ENCODE data around the gene DYNLRB1. TPM values are rescaled to one million over a fixed set of nuclear protein-coding genes. Genes with fewer than 3 reads are reported as not detected.

The DYNLRB1 gene
- total RNA-seq, 1 experiment from 2014 or later, result 177 TPM

DNA sequence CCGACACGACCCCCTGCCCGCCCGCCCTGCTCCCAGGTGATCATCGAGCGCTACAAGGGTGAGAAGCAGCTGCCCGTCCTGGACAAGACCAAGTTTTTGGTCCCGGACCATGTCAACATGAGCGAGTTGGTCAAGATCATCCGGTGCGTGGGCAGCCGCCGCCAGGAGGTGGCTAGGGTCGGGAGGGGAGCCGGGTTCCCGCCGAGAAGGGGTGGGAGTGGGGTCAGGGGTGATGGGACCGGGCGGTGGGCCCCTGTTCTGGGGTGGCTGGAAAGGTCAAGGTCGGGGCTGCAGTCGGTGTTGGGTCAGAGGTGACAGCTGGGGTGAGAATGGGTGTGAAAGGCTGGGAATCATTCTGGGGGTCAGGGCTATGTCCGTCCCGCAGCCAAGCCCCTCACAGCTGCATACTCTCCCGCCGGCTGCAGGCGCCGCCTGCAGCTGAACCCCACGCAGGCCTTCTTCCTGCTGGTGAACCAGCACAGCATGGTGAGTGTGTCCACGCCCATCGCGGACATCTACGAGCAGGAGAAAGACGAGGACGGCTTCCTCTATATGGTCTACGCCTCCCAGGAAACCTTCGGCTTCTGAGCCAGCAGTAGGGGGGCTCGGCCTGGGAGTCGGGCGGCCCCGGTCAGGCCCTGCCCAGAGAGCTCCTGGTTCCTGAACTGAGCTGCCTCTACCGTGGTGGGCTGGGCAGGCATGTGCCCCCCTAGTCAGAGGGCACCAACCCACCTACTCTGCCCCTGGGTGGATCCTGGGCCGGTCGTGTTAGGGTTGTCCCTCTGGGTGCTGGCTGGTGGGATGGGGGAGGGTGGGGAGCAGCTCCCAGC is 43.3 kb downstream of the DYNLRB1 start:
- no peaks in the 10 kb centered on the region for H4K20me1 ChIP-seq (ENCODE audit: low read length)
- POLR2A ChIA-PET (ENCODE audit: unreplicated experiment), result no interaction called here
- TF ChIP-seq EZH2phosphoT487 (IDR thresholded peaks at IDR 0.05; ENCODE audit: borderline replicate concordance, low read length) (no peak), EZH2 (IDR thresholded peaks at IDR 0.05; ENCODE audit: low read length, unreplicated experiment) (no peak)
- TF ChIP-seq, protein P1, sequence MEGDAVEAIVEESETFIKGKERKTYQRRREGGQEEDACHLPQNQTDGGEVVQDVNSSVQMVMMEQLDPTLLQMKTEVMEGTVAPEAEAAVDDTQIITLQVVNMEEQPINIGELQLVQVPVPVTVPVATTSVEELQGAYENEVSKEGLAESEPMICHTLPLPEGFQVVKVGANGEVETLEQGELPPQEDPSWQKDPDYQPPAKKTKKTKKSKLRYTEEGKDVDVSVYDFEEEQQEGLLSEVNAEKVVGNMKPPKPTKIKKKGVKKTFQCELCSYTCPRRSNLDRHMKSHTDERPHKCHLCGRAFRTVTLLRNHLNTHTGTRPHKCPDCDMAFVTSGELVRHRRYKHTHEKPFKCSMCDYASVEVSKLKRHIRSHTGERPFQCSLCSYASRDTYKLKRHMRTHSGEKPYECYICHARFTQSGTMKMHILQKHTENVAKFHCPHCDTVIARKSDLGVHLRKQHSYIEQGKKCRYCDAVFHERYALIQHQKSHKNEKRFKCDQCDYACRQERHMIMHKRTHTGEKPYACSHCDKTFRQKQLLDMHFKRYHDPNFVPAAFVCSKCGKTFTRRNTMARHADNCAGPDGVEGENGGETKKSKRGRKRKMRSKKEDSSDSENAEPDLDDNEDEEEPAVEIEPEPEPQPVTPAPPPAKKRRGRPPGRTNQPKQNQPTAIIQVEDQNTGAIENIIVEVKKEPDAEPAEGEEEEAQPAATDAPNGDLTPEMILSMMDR (conservative IDR thresholded peaks at IDR 0.05; ENCODE audit: low read depth, low read length), result no peak
- H3F3A ChIP-seq (ENCODE audit: low read length, unreplicated experiment), result no peaks in the 10 kb centered on the region
- no peaks in the 10 kb centered on the region for H3K27me3 ChIP-seq (ENCODE audit: low read length)
- H3K36me3 ChIP-seq (ENCODE audit: low read depth, low read length), result no peaks in the 10 kb centered on the region
- no peak for DNase-seq
- H3K9me2 ChIP-seq (replicated peaks; ENCODE audit: low read length), result no peaks in the 10 kb centered on the region
- no peak overlapping the region for H3K27ac ChIP-seq (ENCODE audit: low read length)
- H3K9ac ChIP-seq (ENCODE audit: low read length), result no peak overlapping the region
- ATAC-seq, result no peak
- intact Hi-C loops (cut with micrococcal nuclease), result no loop called here
- CTCF ChIA-PET, result no interaction called here
- no peak overlapping the region for H3K4me3 ChIP-seq (ENCODE audit: low read length)
- H2AFZ ChIP-seq (ENCODE audit: low read length), result no peak overlapping the region
- no peaks in the 10 kb centered on the region for H3K79me2 ChIP-seq (ENCODE audit: low read length)
- peaks cover 4% of the 10 kb centered on the region; the same call in 1 of the 2 replicates for H3K4me1 ChIP-seq (ENCODE audit: insufficient read depth, low read length)
- BruUV-seq (replicated peaks), result TSS peak; percentile 44
- no peaks in the 10 kb centered on the region for H3K9me3 ChIP-seq (ENCODE audit: low read length)
- no peak overlapping the region for H3K4me2 ChIP-seq (ENCODE audit: low read length)

DNA sequence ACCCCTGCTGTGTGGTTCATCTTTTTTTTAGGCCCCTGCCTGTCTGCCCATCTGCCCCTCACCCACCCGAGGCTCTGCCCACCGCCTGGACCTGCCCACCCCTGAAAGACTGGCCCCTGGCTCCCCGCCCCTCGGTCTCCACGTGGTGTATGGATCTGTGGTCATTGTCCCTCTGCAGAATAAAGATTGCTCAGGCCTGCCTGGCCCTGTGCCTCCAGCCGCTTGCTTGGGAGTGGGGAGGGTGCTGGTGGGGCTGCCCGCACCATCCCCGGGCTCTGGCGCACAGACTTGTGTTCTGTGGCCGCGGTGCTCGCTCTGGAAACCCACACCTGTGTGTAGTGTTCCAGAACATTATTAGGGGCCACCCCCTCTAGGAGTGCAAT is 43.9 kb downstream of the DYNLRB1 start:
- intact Hi-C loops (cut with micrococcal nuclease), result no loop called here
- ATAC-seq (no peak), DNase-seq (no peak)
- H3K36me3 ChIP-seq (ENCODE audit: low read depth, low read length), result no peaks in the 10 kb centered on the region
- POLR2A ChIA-PET (ENCODE audit: unreplicated experiment), result no interaction called here
- H3K27ac ChIP-seq (ENCODE audit: low read length), result no peak overlapping the region
- no peaks in the 10 kb centered on the region for H3K79me2 ChIP-seq (ENCODE audit: low read length)
- H4K20me1 ChIP-seq (ENCODE audit: low read length), result no peaks in the 10 kb centered on the region
- H3K9ac ChIP-seq (ENCODE audit: low read length), result no peak overlapping the region
- H3K27me3 ChIP-seq (ENCODE audit: low read length), result no peaks in the 10 kb centered on the region
- H3K9me3 ChIP-seq (ENCODE audit: low read length), result no peaks in the 10 kb centered on the region
- no peak overlapping the region for H3K4me2 ChIP-seq (ENCODE audit: low read length)
- H3K4me3 ChIP-seq (ENCODE audit: low read length), result no peak overlapping the region
- no TSS peak for BruUV-seq (replicated peaks)
- TF ChIP-seq EZH2 (IDR thresholded peaks at IDR 0.05; ENCODE audit: low read length, unreplicated experiment) (no peak), EZH2phosphoT487 (IDR thresholded peaks at IDR 0.05; ENCODE audit: borderline replicate concordance, low read length) (no peak)
- TF ChIP-seq, protein P1 (conservative IDR thresholded peaks at IDR 0.05; ENCODE audit: low read depth, low read length), result no peak
- peaks cover 4% of the 10 kb centered on the region; the same call in 1 of the 2 replicates for H3K4me1 ChIP-seq (ENCODE audit: insufficient read depth, low read length)
- no peaks in the 10 kb centered on the region for H3K9me2 ChIP-seq (replicated peaks; ENCODE audit: low read length)
- CTCF ChIA-PET, result no interaction called here
- H2AFZ ChIP-seq (ENCODE audit: low read length), result no peak overlapping the region
- H3F3A ChIP-seq (ENCODE audit: low read length, unreplicated experiment), result no peaks in the 10 kb centered on the region

DNA sequence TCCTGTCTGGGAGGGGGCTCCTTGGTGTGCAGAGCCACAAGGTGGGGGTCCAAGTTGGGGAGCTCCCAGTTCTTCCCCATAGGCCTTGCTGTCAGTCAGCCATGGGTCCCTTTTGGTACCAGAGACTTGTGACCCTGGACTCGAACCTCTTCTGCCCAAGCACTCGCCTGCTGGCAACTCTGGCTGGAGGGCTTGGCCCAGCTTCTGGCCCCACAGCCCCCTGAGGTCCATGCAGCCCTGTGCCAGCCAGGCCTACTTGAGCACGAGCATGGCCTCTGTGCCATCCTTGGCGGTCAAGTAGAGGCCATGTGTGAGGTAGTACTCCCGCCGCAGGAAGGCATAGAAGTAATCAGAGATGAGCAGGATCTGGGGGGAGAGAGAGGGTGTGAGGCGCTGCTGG is 44.4 kb downstream of the DYNLRB1 start:
- no peak overlapping the region for H3K4me2 ChIP-seq (ENCODE audit: low read length)
- peaks cover 4% of the 10 kb centered on the region; the same call in 1 of the 2 replicates for H3K4me1 ChIP-seq (ENCODE audit: insufficient read depth, low read length)
- H3K36me3 ChIP-seq (ENCODE audit: low read depth, low read length), result no peaks in the 10 kb centered on the region
- no peaks in the 10 kb centered on the region for H3K9me2 ChIP-seq (replicated peaks; ENCODE audit: low read length)
- TF ChIP-seq EZH2phosphoT487 (IDR thresholded peaks at IDR 0.05; ENCODE audit: borderline replicate concordance, low read length) (no peak), EZH2 (IDR thresholded peaks at IDR 0.05; ENCODE audit: low read length, unreplicated experiment) (no peak)
- TF ChIP-seq, protein P1 (conservative IDR thresholded peaks at IDR 0.05; ENCODE audit: low read depth, low read length), result no peak
- DNase-seq, result no peak
- no peaks in the 10 kb centered on the region for H3F3A ChIP-seq (ENCODE audit: low read length, unreplicated experiment)
- H3K9ac ChIP-seq (ENCODE audit: low read length), result no peak overlapping the region
- no peaks in the 10 kb centered on the region for H3K79me2 ChIP-seq (ENCODE audit: low read length)
- no peak overlapping the region for H3K27ac ChIP-seq (ENCODE audit: low read length)
- no peak overlapping the region for H3K4me3 ChIP-seq (ENCODE audit: low read length)
- ChIA-PET POLR2A (ENCODE audit: unreplicated experiment) (no interaction called here), CTCF (no interaction called here)
- H4K20me1 ChIP-seq (ENCODE audit: low read length), result no peaks in the 10 kb centered on the region
- intact Hi-C loops (cut with micrococcal nuclease), result no loop called here
- BruUV-seq (replicated peaks), result no TSS peak
- H2AFZ ChIP-seq (ENCODE audit: low read length), result no peak overlapping the region
- no peaks in the 10 kb centered on the region for H3K9me3 ChIP-seq (ENCODE audit: low read length)
- ATAC-seq, result no peak
- no peaks in the 10 kb centered on the region for H3K27me3 ChIP-seq (ENCODE audit: low read length)
